Effector CD4-positive, alpha-beta T cell (primary cell): ENCODE data around the gene CUL4A.
"Not testable (repeated sequence)": the region's sequence is repeated elsewhere in the genome, so short reads cannot be mapped to it uniquely, and the experiment has no call there.

Experiments used
- DNase-seq: peaks from one replicate; pipeline ENCODE4 v3.0.0-alpha.2; 2020

Gene CUL4A

GRCh38 chr13:113243847-113244246 lies 34.4 kb downstream of the CUL4A start:
- no peak for DNase-seq

- DNase-seq: no peak
Measured at GRCh38 chr13:113245849-113246796, 36.7 kb downstream of the CUL4A start.

DNA sequence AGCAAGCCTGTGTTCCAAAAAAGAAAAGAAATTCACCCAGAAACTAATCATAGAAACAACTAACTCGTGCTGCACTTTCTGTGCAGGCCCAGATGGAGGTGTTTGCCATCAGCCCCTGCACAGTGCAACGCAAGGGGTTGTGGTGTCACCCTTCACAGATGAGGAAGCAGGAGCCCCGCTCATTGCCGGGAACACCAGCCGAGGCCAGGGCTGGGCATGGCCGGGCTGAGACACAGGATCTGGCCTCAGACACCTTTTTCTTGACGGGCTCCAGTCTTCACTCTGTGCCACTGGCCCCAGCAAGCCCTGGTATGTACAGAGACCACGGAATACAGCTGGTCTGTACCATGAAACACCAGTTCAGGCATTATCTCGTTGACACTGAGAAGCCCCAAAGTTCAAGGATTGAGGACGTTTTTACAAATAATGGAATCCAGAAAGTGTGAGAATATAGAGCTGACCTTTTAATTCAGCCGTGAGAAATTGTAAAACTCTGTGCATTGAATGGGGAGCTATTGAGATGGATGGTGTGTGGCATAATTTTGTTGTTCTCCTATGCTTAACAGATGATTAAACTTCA lies 43.2 kb downstream of the CUL4A start:
- DNase-seq: no peak

GRCh38 chr13:113257908-113258307 lies 48.5 kb downstream of the CUL4A start:
- not testable (repeated sequence) for DNase-seq

GRCh38 chr13:113258321-113259054 lies 49.1 kb downstream of the CUL4A start:
- DNase-seq: no peak

- no peak for DNase-seq
Measured at GRCh38 chr13:113260996-113261395, 51.6 kb downstream of the CUL4A start.

- DNase-seq: not testable (repeated sequence)
Measured at GRCh38 chr13:113263016-113263415, 53.6 kb downstream of the CUL4A start.

GRCh38 chr13:113267642-113268405 lies 58.4 kb downstream of the CUL4A start:
- no peak for DNase-seq

DNA sequence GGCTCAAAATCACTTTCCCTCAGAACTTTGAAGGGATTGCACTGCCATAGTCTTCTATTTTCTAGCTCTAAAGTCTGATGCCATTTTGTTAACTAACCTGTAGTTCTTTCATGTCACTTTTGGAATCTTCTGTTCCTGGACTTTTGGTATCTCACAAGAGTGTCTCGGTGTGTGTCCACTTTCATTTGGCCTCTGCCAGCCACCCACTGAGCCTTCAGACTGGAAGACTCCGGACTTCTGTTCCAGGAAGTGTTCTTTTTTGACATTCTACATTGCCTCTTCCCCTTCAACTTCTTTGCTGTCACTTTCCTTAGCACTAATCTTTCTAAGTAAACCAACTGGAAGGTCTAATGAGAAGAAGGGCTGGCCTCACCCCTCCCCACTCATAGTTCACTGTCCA lies 62.6 kb downstream of the CUL4A start:
- DNase-seq: no peak

- DNase-seq: no peak
Measured at GRCh38 chr13:113272701-113273181, 63.3 kb downstream of the CUL4A start.

- no peak for DNase-seq
Measured at GRCh38 chr13:113273321-113273720, 63.9 kb downstream of the CUL4A start.

GRCh38 chr13:113273851-113274590 lies 64.6 kb downstream of the CUL4A start:
- DNase-seq: no peak

GRCh38 chr13:113274721-113275120 lies 65.3 kb downstream of the CUL4A start:
- DNase-seq: no peak

DNA sequence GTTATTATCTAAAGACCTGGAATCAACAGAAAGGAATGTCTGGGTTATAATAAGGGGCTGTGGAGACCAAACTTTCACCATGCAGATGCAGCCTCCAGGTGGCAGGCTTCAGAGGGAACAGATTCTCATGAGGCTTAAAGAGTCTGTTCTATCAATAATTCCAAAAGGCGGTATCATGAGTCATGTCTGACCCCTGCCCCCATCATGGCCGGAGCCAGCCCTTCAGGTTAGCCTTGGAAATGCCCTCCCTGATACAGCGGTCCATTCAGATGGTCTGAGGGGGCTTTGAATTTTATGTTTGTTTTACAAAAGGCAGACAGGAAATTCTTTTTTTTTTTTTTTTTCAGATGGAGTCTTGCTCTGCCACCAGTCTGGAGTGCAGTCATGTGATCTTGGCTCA lies 66.0 kb downstream of the CUL4A start:
- peak; percentile 9 for DNase-seq

DNA sequence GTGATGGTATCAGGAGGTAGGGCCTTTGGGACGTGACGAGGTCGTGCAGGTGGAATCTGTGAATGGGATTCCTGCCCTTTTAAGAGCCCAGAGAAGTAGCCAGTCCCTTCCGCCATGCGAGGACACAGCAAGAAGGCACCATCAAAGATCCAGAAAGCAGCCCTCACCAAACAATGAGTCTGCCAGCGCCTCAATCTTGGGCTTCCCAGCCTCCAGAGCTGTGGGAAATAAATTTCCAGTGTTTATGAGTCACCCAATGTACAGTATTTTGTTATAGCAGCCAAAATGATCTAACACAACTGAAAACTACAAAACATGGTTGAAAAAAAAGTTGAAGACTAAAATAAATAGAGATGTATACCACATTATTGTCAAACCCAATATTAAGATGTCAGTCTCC lies 70.7 kb downstream of the CUL4A start:
- no peak for DNase-seq

DNA sequence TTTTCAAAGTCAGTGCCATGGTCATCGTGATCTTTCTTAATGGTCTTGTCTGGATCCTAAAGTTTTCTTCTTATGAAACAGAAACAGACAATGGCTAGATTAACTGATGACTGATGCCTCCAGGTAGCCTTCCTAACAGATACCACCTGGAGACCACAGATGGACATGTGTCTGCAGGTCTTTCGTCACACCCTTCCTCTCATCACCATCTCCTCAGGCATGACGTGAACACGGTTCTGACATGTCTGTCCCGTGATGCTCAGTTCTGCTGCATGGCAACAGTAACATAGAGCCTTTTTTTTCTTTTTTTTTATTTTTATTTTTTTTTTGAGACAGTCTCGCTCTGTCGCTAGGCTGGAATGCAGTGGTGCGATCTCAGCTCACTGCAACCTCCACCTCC lies 74.5 kb downstream of the CUL4A start:
- DNase-seq: no peak

DNA sequence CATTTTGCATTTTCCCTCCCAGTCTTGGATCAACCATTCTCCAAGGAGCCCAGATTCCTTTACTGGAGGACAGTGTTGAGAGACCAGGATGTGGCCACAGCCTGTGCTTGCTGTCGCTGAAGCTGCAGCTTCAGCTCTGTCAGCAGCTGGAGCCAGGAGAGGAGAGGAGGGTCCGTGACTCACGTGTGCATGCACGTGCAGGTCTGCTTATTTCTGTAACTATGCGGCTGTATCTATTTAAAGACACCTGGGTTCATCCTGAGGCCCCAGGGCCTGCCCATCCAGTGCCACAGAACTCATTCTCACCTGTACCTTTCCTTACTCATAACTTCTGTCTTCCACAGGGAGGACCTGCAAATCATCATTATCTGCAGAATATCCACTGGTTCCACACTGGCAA lies 79.5 kb downstream of the CUL4A start:
- DNase-seq: no peak

DNA sequence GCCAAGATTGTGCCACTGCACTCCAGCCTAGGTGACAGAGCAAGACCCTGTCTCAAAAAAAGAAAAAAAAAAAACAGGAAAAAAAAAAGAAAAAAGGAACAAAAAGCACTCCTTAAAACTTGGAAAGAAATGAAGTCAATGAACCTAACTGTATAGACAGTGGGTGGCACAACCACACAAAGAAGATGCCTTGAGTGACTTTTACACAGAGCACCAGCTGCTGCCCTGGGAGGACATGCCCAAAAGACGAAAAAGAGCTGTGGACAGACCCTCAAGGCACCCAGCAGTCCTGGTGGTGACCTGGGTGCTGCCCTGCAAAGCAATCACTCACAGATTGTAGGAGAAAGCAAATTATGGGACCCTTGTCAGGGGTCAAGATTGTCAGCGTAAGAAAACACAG lies 81.7 kb downstream of the CUL4A start:
- no peak for DNase-seq

- no peak for DNase-seq
Measured at GRCh38 chr13:113292021-113292862, 82.8 kb downstream of the CUL4A start.

DNA sequence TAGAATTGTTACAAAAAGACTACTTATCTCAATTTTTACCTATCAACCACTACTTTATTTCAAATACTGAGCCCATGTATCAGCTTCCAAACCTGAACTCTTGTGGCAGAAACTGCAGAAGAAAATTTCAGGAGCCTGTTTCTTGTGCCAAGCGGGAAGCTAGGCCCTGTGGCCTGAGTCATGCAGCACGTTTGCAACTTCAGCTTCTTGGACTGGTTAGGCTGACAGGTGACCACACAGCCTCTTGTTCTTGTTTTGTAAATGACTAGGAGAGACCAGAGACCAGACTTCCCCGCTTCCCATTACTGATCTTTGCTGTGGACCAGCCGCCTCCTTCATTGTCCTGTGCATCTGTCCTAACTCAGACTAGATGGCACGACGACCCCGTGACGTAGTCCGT lies 84.3 kb downstream of the CUL4A start:
- DNase-seq: no peak

- no peak for DNase-seq
Measured at GRCh38 chr13:113295776-113296175, 86.4 kb downstream of the CUL4A start.
